Activated T-cell treated with anti-CD3 and anti-CD28 coated beads for 4 hours (primary cell): ENCODE measurements around the gene PKP4.

Source experiments
- DNase-seq: peaks from one replicate; pipeline ENCODE4 v3.0.0-alpha.2; 2020

The PKP4 gene

DNA sequence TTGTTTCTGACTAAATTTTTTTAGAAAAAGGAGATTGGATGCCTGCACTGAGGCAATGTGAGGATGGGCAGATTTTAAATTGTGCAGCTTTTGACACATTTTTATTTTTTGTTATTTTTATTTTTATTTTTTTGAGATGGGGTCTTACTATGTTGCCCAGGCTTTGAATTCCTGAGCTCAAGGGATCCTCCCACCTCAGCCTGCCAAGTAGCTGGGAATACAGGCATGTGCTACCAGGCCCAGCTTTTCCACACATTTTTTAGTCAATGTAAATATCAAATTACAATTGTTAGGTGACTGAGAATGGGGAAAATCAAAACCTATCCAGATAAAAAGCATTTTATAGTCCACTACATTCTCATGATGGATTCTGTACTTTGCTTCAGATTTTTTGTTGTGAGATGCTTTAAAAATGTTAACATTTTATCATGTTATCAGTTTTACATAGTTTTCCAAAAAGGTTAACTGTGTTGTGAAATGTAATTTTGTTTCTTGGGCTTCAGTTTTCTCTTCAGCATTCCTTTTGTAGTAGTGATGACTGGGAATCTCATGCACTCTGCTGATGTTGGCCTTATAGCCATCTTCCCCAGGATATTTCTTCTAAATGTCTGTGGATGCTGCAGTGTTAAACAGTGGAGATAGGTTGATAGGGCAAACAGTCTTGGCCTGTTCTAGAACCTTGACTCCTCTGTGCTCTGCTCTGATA, 41.4 kb downstream of the PKP4 start:
- DNase-seq = no peak

DNA sequence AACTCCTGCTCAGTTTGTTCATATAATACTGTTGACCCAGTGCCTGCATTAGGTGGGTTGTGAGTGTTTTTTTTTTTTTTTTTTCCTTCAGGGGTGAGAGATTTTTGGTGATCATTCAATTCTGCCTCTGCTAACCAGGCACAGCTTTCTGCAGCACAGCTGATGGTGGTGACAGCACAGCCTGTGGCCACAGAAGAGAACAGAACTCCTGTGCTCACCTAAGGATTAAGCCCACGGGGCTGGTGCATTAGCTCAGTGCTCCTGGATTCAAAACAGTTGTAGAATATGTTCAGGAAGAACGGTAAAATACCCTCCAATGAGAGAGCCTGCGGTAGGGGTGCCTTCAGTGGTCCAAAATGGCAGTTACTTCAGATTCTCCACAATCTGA, 42.0 kb downstream of the PKP4 start:
- DNase-seq = no peak

DNA sequence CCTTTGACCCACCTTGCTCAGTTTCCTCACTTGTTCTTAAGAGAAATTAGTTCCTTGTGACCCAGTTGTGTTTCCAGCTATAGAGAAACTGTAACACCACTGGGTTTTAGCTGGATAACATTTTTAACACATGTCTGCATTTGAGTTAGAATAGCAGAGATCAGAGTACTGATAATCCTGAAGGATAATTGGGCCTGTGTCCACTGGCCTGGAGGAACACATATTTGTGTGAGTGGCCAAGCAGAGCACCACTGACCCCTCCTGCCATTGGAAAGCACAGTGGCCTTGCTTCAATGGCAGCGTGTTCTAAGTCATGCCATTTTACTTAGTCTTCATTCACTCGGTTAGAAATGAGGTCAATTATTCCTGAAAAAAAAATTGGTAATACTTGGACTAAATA, 42.6 kb downstream of the PKP4 start:
- DNase-seq = no peak

DNA sequence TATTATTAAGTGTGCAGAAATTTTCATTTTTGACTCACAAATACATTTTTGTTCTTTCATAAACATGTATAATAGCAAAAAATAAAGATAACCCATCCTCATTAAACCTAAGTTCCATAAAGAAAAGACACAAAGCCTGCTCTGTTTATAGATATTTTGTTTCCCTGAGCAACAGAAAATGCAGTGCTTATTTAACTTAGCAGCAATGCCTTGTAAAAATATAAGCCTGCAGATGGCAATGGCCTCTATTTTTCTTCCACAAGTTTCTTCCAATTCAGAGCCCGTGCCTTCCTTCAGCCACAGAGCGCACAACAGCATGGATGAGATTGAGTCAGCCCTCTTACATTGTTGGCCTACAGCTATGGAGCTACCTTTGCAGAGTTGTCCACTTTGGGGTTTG, 43.6 kb downstream of the PKP4 start:
- no peak for DNase-seq

DNA sequence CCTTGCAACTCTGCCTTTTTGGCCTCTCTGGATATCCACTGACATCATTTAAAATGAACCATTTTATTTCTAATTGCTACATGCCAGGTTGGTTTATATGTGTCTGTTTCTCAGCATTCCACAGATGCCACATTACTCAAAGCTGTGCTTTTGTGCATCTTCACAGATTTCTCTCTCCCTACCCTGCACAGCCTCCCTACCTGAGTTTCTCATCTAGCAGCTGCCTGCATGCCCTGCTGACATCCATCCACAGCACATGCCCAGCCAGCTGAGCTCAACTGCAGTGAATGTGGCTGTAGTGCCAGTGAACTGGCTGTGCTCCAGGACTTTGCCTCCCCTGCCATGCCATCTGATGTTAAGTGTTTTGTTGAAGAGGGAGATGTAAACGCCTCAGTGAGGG, 44.5 kb downstream of the PKP4 start:
- no peak for DNase-seq

DNA sequence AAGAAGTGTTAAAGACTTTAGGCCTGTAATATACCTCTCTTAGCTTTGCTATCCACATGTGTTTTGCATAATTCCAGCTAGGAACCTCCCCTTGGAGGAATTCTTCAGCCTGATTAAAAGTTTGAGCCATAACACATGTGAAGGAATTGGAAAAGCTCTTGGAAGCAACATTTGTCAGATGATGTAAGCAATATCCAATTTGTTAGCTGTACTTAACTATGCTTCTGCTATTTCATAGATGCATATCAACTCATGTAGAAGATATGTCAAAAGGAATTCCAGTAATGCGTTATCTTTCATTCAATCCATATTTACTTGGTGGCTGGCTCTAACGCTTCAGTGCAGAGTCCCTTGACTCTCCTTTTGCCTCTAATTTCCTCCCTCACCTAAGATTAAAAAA, 46.2 kb downstream of the PKP4 start:
- DNase-seq = no peak

DNA sequence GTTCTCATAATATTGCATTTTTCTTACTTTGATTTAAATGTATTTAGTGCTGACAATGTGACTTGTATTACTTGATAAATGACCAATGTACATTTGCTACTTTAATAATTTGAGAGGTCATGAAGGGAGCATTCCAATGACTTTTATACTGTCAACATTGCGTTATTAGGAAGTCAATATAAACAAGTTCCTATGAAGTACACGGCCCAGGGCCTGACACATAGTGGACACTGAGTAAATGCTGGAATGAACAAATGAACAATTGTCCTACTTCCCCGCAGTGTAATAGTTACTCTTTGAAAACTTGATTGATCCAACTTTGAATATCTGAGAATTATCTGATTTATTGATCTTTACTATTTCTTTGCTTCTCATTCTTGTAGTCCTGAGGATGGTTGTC, 47.3 kb downstream of the PKP4 start:
- DNase-seq = no peak

DNA sequence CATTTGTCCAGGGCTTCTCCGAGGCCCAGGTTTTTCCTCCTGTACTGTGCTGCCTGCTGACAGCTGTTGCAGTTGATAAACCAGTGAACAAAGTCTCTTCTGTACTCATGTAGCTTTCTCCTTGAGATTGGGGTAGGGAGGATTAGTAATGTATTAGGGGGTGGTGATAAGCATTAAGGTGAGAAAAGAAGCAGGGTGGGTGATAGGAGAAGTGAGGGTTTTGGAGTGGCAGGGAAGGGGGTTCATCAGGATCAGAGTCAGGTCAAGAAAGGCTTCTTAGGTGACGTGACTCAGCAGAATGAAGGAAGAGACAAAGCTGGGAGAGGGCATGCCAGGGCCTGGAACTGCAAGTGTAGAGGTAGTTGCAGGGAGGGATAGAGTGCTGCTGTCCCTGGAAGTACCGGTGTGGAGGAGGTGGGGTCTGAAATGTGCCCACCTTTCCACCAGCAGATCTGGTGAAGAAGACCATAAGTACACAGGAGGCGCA, 48.7 kb downstream of the PKP4 start:
- DNase-seq = no peak

DNA sequence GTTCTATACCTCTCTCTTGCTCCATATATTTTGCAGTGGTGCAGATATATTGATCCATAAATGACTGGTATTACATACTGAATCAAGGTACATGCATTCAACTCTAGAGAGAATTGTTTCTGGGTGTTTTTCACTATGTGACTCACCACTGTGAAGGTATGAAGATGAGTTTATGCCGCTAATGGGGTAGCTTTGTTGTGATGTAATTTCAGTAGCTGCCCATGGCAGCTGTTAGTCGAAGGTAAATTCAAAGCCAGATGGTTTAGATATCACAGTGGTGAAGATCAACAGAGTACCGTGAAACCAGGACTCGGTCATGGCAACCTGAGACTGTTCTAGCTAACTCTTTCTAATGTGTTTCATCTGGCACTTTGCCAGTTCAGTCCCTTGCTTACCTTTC, 50.4 kb downstream of the PKP4 start:
- no peak for DNase-seq

DNA sequence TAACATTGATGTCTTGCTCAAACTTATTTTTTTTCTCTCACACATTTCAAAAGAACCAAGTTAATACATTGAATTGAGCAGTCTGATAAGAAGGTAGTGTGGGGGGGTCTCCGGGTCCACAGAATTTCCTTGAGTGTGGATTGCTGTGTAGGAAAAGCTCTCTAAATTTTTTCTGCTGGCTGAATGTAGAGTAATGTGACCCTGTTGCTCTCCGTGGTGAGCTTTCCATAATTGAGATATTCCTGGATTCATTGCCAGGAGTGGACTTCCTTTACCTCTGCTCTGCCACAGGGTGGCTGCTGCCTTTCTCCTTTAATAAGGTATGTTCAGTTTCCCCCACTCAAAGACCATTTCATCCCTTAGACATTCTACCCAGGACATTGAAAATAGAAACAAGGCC, 50.9 kb downstream of the PKP4 start:
- DNase-seq = no peak

DNA sequence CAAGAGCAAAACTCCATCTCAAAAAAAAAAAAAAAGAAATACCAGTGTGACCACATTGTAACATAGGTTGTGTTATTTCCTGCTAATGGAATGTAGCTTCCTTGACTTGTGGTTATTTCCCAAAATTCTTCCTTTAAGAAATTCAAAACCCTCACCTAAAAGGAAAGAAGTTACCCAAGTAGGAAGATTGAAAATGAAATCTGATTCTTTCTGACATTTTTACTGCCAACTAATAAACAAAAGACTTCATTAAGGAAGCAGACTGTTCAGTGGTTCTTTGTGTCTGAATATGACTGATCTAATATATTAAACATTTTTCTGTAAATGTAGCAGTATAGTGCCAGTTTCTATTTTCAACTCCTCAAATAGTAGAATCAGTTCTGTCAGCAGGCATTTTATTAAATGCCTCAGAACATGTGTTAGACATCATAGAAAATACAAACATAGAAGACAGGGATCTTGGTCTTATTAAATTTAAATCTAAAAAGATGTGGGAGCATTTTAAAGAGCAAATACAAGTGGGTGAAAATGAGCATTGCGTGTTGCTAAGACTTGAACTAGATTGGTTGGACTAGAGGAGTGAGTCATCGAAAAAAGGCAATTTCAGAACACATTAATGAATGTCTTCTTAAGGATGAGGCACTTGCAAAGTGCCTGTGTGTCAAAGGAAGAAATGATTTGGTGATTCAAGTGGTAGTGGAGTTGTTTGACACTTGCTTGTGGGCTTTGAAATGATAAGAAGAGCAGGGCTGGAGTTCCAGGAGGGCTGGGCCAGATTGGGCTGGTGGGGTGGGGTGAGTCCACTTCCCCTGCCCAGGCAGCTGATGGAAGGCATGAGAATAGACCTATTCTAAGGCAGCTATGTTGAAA, 53.4 kb downstream of the PKP4 start:
- no peak for DNase-seq

DNA sequence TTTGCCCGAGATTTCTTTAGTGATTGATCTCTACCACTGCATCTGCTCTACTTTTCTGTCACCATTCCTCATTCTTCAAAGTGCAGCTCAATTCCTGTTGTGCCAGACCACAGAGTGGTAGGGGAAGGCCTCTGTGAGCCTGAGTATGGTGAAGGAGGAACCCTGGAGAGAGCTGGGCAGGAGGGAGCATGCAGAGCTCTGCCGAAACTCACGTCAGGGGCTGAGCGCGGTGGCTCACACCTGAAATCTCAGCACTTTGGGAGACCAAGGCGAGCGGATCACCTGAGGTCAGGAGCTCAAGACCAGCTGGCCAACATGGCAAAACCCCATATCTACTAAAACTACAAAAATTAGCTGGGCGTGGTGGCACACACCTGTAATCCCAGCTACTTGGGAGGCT, 54.1 kb downstream of the PKP4 start:
- DNase-seq = no peak

DNA sequence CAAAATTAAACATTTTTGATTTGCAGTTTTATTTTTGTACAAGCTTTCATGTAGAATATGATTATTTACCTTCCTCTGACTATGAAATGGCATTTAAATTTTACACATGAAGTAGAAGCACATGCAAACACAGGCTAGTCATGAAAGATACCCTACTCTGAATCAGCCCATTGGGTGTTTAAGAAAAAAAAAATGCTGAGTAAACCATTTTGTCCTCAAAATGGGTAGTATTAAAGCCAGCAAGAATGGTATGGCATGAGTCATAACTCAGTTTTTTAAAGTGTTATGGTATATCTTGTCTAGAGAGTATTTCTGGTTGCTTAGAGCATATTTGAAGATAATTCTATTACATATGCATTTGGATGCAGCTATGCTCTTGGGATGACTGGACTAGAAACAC, 55.0 kb downstream of the PKP4 start:
- DNase-seq = no peak

DNA sequence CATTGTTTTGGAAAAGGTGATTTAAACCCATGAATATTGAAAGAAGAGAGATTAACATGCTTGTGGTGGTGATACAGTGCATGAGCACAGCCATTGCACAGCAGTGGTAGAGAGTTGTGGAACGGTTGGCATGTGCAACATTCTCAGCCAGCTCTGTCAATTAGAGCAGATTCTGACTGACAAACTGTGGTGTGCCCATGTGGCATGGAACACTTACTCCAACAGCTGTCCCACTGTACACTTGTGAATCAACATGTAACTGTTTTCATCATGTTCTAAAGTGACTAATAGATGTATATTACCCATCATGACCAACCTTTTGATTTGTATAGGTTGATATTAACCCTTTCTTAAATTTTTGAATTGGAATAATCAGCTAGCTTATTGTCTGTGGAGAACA, 55.6 kb downstream of the PKP4 start:
- no peak for DNase-seq

DNA sequence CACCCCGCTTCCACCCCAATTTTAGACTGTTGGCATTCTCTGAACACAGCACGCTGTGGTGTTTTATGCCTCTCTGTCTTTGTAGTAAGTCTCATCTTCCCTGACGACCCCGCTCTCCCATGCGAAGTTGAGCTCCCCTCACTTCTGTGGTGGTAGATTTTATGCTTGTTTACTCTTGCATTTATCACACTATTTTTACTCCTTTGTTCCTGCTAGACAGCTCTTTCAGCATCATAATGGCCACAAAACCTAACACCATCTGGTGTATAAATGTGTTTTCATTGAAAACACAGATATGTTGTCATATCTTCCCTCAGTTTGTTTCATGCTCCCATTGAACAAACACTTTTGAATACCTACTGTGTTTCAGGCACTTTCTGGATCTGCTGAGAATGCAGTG, 57.1 kb downstream of the PKP4 start:
- DNase-seq = no peak

DNA sequence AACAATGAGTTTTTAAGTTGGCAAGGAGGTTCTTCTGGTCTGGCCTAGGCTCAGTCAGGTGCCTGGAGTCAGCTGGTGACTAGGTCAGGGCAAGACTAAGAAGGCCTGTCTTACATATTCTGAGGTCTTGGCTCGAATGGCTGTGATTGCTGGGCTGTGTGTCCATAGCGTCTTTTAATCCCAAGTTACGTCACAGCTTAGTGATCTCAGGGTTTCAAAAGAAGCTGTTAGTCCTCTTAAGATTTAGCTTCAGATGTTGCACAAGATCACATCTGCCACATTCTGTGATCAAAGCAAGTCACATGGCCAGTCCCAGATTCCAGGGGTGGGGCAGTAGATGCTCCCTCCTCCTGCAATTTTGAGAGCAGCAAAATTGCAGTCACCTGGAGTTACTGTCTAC, 61.3 kb downstream of the PKP4 start:
- DNase-seq = no peak

DNA sequence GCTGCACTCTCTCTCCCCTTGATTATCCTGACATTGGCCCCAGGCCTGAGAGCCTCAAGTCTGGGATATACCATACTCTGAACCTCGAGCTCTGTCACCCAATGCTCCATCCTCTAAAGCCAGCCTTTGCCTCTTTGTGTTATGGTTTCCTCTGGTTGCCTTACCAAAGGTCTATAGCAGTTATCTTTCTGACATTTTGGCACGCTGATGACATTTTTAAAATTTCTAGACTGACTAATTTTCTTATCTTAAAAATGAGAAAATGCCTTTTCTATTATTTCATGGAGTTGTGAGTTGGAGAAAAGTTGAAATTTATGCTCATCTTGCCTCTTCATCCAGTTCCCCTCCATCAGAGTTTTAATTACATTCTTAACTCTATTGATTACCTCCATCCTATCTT, 62.7 kb downstream of the PKP4 start:
- DNase-seq = no peak

DNA sequence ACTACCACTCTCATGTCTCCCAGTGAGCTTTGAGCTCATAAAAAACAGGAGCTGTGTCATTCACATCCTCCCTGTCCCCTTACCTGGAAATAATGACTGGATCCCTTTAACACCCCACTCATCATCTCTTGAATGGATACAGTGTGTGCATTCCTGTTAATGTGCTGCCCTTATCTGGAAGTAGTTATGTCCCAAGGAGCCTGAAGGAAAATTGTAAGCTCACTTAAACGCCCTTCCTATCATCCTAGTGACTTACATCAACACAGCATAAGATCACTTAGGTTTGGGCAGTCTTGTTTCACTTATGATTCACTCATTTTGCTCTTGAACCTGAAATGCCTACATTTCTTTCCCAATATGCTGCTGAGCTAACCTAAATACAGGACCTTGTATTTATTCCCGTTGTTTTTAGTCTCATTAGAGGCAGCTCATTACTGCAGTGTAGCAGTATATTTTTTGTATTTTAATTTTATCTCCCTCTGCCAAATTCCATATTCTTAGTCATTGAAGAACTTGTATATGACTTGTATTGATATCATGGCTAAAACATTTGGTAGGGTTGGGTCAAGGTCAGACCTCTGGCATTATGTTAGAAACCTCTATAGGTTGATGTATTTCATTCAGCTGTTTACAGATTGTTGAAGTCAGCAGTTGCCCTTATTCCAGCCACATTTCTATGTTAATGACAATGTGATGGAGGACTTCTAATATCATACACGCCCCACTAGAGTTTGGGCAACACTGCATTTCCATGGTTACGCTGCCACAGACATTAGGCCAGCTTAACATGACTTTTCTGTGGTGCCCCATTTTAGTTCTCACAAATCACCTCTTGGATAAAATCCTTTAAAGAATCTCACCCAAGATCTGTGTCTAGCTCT, 72.9 kb downstream of the PKP4 start:
- no peak for DNase-seq

DNA sequence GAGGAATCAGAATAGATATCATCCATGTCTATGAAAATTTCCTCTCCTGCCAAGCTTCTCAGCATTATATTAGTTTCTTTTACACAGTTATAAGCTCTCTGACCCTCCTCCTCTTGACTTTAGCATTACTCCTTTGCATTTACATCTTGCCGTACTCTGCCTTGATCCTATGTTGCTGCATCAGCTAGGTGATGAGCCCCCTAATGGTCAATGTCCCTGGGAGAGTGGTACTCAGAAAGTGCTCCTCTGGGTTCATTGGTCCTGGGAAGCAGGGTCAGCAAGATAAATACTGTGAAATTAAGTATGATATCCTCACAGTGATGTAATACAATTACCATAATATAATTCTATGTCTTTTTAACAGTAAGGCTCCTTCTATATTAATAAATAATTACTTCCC, 74.1 kb downstream of the PKP4 start:
- DNase-seq = no peak

DNA sequence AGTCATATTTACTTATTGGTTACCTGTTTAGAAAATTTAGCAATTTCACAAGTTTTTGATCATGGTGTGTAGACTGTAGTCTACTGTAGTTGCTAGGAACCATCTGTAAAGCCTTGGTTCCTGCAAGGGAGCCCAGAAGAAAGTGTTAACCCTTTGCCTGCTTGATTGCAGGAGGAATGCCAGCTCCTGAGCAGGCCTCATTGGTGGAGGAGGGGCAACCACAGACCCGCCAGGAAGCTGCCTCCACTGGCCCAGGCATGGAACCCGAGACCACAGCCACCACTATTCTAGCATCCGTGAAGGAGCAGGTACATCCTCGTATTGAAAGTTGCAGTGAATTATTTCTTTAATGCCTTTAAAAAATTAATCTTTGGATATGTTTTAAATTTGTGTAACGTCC, 76.3 kb downstream of the PKP4 start:
- no peak for DNase-seq

DNA sequence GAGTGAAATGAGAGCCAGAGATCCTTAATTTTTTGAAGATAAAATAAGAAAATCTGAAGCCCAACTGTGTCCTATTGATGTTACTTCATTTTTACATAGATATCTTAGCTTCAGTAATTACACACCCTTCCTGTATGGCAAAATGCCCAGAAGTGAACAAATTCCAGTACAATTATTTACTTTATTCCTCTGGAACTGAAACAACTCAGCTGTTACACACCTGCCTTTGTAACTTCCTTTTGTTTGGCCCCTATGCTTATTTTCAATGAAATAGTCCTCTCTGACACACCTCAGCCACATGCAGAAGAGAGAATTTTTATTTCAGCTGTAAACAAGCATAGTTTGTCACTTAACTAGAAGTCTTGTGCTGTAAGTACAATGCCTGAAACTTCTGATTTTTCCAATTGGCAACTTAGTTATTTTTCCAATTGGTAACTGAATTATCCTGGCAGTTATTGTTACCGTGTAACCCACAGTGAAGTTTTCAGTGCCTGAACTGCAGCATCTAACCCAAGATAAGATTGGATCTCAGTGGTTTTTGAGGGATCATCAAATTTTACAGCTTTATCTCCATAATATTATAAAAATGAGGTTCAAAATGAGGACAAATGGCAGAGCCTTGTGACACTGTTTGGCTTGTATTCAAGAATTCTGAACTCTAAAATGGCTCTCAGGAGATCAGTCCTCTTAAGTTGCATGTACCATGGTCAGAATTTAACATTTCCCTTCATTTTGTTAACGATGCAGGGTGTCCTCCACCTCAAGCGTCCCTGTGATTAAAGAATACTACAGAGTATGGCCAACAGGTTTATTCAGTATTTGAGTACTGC, 82.6 kb downstream of the PKP4 start:
- DNase-seq = no peak

DNA sequence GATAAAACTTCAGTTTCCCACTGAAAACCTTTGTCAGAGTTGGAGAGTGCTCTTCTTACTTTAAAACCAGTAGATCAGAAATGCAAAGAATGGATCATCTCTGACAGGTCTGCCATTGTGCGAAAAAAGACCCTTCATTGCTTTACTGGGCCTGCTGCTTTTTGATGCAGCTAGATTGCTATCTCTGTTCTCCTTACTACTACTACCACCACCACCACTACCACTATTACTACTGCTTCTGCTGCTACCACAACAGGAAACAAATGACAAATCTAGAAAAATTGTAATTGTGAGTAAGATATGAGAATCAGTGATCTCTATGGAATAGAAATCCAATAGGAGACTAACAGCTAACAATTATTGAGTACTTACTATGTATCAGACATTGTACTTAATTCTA, 85.8 kb downstream of the PKP4 start:
- no peak for DNase-seq

DNA sequence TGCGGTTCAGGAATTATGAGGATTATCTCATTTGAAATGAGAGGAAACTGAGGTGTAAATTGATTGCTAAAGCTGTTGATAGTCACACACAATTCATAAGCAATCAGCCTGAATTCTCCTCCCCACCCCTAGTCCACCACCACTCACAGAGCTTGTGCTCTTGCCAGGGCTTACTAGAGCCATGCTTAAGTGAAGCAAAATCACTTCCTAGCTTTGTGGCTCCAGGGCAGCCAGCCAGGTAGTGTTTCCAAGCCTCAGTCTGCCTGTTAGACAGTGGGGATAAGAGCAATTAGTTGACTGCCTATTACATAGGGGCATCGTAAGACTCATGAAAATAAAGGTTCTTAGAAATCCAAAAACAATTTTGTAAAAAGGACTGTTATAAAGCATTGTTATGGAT, 87.2 kb downstream of the PKP4 start:
- DNase-seq = no peak
